ENCODE results near the gene TSR2. TPM values are rescaled to one million over a fixed set of nuclear protein-coding genes. Genes with fewer than 3 reads are reported as not detected.

TSR2 gene
- total and polyA plus RNA-seq, 2 of the 8 experiments (the other 6 are each of a cell fraction or from before 2014, with no cell fraction given) = 15.1 to 44.2 TPM

GRCh38 chrX:54423161-54423888 lies 16.9 kb upstream of the TSR2 start (continued):
- no peak for TF ChIP-seq CEBPB (IDR thresholded peaks at IDR 0.05; ENCODE audit: low read depth, low read length)
